H1 (cell line): Measurements from ENCODE around the gene SERINC1.

Experiments used
- CEBPB ChIP-seq: IDR thresholded peaks from 2 replicates; pipeline ENCODE4 v1.6.1; 2012; ENCODE audit warnings: low read depth, low read length
- GTF2F1 ChIP-seq: IDR thresholded peaks from 2 replicates; pipeline ENCODE4 v1.6.1; 2012; ENCODE audit warnings: low read depth, low read length, improper control_type of control experiment, borderline replicate concordance
- HDAC2 ChIP-seq, 2 experiments: fragments of 300-600 bp in 1 of 2; sonication (generic) in 1 of 2; IDR thresholded peaks; 2 replicates each; pipeline ENCODE4 v1.6.1; 2011 to 2012; ENCODE audit warnings: low read depth in 2 of 2, low read length in 2 of 2, mild to moderate bottlenecking in 2 of 2, moderate library complexity in 2 of 2, borderline replicate concordance in 1 of 2, inconsistent platforms in 1 of 2
- PHF8 ChIP-seq: fragments of 200-600 bp; sonication (generic); conservative IDR thresholded peaks from 2 replicates; pipeline ENCODE4 v1.7.1; 2012; ENCODE audit warnings: low read depth, mild to moderate bottlenecking, inconsistent platforms, low read length, moderate library complexity
- POLR2A ChIP-seq, 2 experiments: IDR thresholded peaks; 1 replicate in 1 of 2; 2 replicates in 1 of 2; pipeline ENCODE4 v1.6.1; 2011; ENCODE audit warnings: low read depth in 2 of 2, low read length in 2 of 2, mild to moderate bottlenecking in 2 of 2; ENCODE audit errors: control extremely low read depth in 1 of 2
- POLR2AphosphoS5 ChIP-seq: IDR thresholded peaks from 2 replicates; pipeline ENCODE4 v1.6.1; 2011; ENCODE audit warnings: low read depth, low read length
- TAF1 ChIP-seq: IDR thresholded peaks from 2 replicates; pipeline ENCODE4 v1.6.1; 2011; ENCODE audit warnings: mild to moderate bottlenecking, low read depth, low read length
- TF ChIP-seq, protein P1 (sequence below), 3 experiments: IDR thresholded peaks; 1 replicate in 2 of 3; 2 replicates in 1 of 3; pipeline versions ENCODE4 v1.5.1 to v1.6.1; 2011; ENCODE audit warnings: low read length in 3 of 3, mild to moderate bottlenecking in 3 of 3, inconsistent platforms in 2 of 3, low read depth in 1 of 3, moderate library complexity in 1 of 3; ENCODE audit not compliant: insufficient read depth in 1 of 3; ENCODE audit errors: control extremely low read depth in 1 of 3

DNA sequence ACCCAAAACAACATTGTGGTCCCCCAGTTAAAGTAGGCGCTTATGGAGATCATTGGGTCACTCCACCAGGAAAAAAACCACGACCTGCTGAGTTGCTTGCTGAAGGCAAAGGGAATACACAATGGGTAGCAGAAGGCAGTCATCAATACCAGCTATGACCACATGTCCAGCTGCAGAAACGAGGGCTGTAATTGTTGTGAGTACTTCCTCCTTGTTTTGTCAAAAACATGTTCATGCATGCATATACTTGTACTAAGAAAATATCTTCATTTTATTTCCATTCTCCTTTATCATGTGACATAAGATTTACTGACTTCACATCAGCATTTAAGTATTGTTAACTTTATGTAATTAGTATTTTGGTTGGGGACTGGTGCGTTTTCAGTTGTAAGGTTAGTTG, 16.9 kb downstream of the SERINC1 start:
- TF ChIP-seq, protein P1, sequence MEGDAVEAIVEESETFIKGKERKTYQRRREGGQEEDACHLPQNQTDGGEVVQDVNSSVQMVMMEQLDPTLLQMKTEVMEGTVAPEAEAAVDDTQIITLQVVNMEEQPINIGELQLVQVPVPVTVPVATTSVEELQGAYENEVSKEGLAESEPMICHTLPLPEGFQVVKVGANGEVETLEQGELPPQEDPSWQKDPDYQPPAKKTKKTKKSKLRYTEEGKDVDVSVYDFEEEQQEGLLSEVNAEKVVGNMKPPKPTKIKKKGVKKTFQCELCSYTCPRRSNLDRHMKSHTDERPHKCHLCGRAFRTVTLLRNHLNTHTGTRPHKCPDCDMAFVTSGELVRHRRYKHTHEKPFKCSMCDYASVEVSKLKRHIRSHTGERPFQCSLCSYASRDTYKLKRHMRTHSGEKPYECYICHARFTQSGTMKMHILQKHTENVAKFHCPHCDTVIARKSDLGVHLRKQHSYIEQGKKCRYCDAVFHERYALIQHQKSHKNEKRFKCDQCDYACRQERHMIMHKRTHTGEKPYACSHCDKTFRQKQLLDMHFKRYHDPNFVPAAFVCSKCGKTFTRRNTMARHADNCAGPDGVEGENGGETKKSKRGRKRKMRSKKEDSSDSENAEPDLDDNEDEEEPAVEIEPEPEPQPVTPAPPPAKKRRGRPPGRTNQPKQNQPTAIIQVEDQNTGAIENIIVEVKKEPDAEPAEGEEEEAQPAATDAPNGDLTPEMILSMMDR (IDR thresholded peaks at IDR 0.05; ENCODE audit: control extremely low read depth in 1 of 3, insufficient read depth in 1 of 3, low read depth in 1 of 3, low read length in 3 of 3) = no peak
- TF ChIP-seq TAF1 (no peak), CEBPB (no peak), GTF2F1 (no peak), POLR2A (IDR thresholded peaks at IDR 0.05; ENCODE audit: control extremely low read depth in 1 of 2, low read depth in 2 of 2, low read length in 2 of 2) (no peak), POLR2AphosphoS5 (no peak), PHF8 (no peak), HDAC2 (IDR thresholded peaks at IDR 0.05; ENCODE audit: borderline replicate concordance in 1 of 2, low read depth in 2 of 2, low read length in 2 of 2) (no peak)
